Testis (tissue), 2 donors: ENCODE measurements around the gene MXD3.

Experiments used
- POLR2A ChIP-seq: fragments of 450-650 bp; IDR thresholded peaks from one replicate; pipeline ENCODE4 v1.6.1; 2017; ENCODE audit warnings: antibody characterized with exemption, mild to moderate bottlenecking, moderate library complexity
- TF ChIP-seq, protein P1 (sequence below), 3 experiments: fragments of 450-650 bp in 2 of 3; fragments of 200-600 bp in 1 of 3; sonication (generic) in 1 of 3; IDR thresholded peaks; one replicate each; pipeline ENCODE4 v1.5.1; 2016 to 2019; ENCODE audit warnings: antibody characterized with exemption in 3 of 3, mild to moderate bottlenecking in 2 of 3, moderate library complexity in 1 of 3

DNA sequence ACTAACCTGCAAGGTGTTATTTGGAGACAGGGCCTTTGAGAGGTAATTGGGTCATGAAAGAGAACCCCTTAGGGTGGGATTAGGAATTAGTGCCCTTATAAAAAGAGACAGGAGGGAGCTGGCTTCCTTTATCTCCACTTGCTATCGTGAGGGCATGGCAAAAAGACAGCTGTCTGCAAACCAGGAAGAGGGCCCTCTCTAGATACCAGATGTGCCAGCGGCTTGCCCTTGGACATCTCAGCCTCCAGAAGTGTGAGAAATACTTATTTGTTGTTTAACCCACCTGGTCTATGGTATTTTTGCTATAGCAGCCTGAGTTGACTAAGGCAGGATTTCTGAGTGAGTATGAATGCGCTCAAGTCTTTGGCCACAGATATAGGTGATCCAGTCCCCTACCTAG is 45.0 kb upstream of the MXD3 start:
- TF ChIP-seq POLR2A = no peak
- TF ChIP-seq, protein P1, sequence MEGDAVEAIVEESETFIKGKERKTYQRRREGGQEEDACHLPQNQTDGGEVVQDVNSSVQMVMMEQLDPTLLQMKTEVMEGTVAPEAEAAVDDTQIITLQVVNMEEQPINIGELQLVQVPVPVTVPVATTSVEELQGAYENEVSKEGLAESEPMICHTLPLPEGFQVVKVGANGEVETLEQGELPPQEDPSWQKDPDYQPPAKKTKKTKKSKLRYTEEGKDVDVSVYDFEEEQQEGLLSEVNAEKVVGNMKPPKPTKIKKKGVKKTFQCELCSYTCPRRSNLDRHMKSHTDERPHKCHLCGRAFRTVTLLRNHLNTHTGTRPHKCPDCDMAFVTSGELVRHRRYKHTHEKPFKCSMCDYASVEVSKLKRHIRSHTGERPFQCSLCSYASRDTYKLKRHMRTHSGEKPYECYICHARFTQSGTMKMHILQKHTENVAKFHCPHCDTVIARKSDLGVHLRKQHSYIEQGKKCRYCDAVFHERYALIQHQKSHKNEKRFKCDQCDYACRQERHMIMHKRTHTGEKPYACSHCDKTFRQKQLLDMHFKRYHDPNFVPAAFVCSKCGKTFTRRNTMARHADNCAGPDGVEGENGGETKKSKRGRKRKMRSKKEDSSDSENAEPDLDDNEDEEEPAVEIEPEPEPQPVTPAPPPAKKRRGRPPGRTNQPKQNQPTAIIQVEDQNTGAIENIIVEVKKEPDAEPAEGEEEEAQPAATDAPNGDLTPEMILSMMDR (IDR thresholded peaks at IDR 0.05) = no peak
